ENCODE data around the gene C9orf152. TPM values are rescaled to one million over a fixed set of nuclear protein-coding genes. Genes with fewer than 3 reads are reported as not detected.
A peak's percentile ranks its signal among the peaks of the same experiment; 100 is the strongest.

The C9orf152 gene, protein sequence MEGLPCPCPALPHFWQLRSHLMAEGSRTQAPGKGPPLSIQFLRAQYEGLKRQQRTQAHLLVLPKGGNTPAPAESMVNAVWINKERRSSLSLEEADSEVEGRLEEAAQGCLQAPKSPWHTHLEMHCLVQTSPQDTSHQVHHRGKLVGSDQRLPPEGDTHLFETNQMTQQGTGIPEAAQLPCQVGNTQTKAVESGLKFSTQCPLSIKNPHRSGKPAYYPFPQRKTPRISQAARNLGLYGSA
- polyA plus RNA-seq = not detected in 2 replicates
- polyA minus RNA-seq = not detected in 2 replicates

GRCh38 chr9:110208031-110208430 lies at the start of gene C9orf152:
TSS of gene C9orf152 (minus strand) at chr9:110208159. CDS start at chr9:110207579, 580 bp downstream.
- Histone ChIP-seq H3K27me3 (ENCODE audit: insufficient read depth, low read depth, low read length) (no peaks in the 10 kb centered on the region), H4K20me1 (ENCODE audit: insufficient read depth) (no peaks in the 10 kb centered on the region), H3K9me3 (ENCODE audit: low read length) (no peaks in the 10 kb centered on the region), H3F3A (ENCODE audit: insufficient read depth, low read length, poor library complexity, severe bottlenecking) (no peaks in the 10 kb centered on the region), H3K9me2 (ENCODE audit: insufficient read depth, low read length) (no peaks in the 10 kb centered on the region), H3K9ac (ENCODE audit: low read length) (no peak within 1 kb of the TSS), H3K36me3 (ENCODE audit: insufficient read depth, low read length) (no peaks in the 10 kb centered on the region), H3K79me2 (replicated peaks; ENCODE audit: insufficient read depth, low read length) (no peaks in the 10 kb centered on the region), H2AFZ (ENCODE audit: low read depth, low read length) (no peak within 1 kb of the TSS), H3K27ac (ENCODE audit: low read length) (no peak within 1 kb of the TSS), H3K4me2 (ENCODE audit: low read length) (no peak within 1 kb of the TSS), H3K4me3 (ENCODE audit: low read length) (no peak within 1 kb of the TSS)
- TF ChIP-seq POLR2AphosphoS5 (IDR thresholded peaks at IDR 0.05) (no peak), EZH2 (IDR thresholded peaks at IDR 0.05; ENCODE audit: borderline replicate concordance, insufficient read depth, low read length, poor library complexity, severe bottlenecking) (no peak), MXI1 (conservative IDR thresholded peaks at IDR 0.05; ENCODE audit: poor library complexity, severe bottlenecking) (no peak), SMC3 (conservative IDR thresholded peaks at IDR 0.05; ENCODE audit: poor library complexity) (no peak), EP300 (conservative IDR thresholded peaks at IDR 0.05; ENCODE audit: poor library complexity, severe bottlenecking) (no peak), RAD21 (conservative IDR thresholded peaks at IDR 0.05) (no peak), TAF1 (IDR thresholded peaks at IDR 0.05; ENCODE audit: low read depth) (no peak)
- TF ChIP-seq, protein P1, sequence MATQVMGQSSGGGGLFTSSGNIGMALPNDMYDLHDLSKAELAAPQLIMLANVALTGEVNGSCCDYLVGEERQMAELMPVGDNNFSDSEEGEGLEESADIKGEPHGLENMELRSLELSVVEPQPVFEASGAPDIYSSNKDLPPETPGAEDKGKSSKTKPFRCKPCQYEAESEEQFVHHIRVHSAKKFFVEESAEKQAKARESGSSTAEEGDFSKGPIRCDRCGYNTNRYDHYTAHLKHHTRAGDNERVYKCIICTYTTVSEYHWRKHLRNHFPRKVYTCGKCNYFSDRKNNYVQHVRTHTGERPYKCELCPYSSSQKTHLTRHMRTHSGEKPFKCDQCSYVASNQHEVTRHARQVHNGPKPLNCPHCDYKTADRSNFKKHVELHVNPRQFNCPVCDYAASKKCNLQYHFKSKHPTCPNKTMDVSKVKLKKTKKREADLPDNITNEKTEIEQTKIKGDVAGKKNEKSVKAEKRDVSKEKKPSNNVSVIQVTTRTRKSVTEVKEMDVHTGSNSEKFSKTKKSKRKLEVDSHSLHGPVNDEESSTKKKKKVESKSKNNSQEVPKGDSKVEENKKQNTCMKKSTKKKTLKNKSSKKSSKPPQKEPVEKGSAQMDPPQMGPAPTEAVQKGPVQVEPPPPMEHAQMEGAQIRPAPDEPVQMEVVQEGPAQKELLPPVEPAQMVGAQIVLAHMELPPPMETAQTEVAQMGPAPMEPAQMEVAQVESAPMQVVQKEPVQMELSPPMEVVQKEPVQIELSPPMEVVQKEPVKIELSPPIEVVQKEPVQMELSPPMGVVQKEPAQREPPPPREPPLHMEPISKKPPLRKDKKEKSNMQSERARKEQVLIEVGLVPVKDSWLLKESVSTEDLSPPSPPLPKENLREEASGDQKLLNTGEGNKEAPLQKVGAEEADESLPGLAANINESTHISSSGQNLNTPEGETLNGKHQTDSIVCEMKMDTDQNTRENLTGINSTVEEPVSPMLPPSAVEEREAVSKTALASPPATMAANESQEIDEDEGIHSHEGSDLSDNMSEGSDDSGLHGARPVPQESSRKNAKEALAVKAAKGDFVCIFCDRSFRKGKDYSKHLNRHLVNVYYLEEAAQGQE (IDR thresholded peaks at IDR 0.05; ENCODE audit: borderline replicate concordance) = no peak
- TF ChIP-seq, protein P2, sequence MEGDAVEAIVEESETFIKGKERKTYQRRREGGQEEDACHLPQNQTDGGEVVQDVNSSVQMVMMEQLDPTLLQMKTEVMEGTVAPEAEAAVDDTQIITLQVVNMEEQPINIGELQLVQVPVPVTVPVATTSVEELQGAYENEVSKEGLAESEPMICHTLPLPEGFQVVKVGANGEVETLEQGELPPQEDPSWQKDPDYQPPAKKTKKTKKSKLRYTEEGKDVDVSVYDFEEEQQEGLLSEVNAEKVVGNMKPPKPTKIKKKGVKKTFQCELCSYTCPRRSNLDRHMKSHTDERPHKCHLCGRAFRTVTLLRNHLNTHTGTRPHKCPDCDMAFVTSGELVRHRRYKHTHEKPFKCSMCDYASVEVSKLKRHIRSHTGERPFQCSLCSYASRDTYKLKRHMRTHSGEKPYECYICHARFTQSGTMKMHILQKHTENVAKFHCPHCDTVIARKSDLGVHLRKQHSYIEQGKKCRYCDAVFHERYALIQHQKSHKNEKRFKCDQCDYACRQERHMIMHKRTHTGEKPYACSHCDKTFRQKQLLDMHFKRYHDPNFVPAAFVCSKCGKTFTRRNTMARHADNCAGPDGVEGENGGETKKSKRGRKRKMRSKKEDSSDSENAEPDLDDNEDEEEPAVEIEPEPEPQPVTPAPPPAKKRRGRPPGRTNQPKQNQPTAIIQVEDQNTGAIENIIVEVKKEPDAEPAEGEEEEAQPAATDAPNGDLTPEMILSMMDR (IDR thresholded peaks at IDR 0.05; ENCODE audit: poor library complexity, severe bottlenecking) = no peak

- Histone ChIP-seq H3K27ac (ENCODE audit: low read length) (no peak overlapping the region), H3K27me3 (ENCODE audit: insufficient read depth, low read depth, low read length) (peaks cover 2% of the 10 kb centered on the region), H3K4me2 (ENCODE audit: low read length) (peak overlapping the region; percentile 68)
These were observed 49.3 kb upstream of the C9orf152 start for GRCh38 chr9:110257097-110257841.

More at GRCh38 chr9:110257097-110257841, 49.3 kb upstream of the C9orf152 start:
- no peaks in the 10 kb centered on the region for H3K36me3 ChIP-seq (ENCODE audit: insufficient read depth, low read length)
- H4K20me1 ChIP-seq (ENCODE audit: insufficient read depth) = no peaks in the 10 kb centered on the region
- no peak overlapping the region for H2AFZ ChIP-seq (ENCODE audit: low read depth, low read length)
- H3K79me2 ChIP-seq (replicated peaks; ENCODE audit: insufficient read depth, low read length) = peaks cover 28% of the 10 kb centered on the region
- TF ChIP-seq SMC3 (conservative IDR thresholded peaks at IDR 0.05; ENCODE audit: poor library complexity) = no peak
- TF ChIP-seq, protein P1 (IDR thresholded peaks at IDR 0.05; ENCODE audit: borderline replicate concordance) = no peak
- TF ChIP-seq EZH2 (IDR thresholded peaks at IDR 0.05; ENCODE audit: borderline replicate concordance, insufficient read depth, low read length, poor library complexity, severe bottlenecking) = no peak
- TF ChIP-seq, protein P2 (IDR thresholded peaks at IDR 0.05; ENCODE audit: poor library complexity, severe bottlenecking) = no peak
- TF ChIP-seq POLR2AphosphoS5 (IDR thresholded peaks at IDR 0.05) = no peak
- no peak for TF ChIP-seq MXI1 (conservative IDR thresholded peaks at IDR 0.05; ENCODE audit: poor library complexity, severe bottlenecking)
- no peak for TF ChIP-seq EP300 (conservative IDR thresholded peaks at IDR 0.05; ENCODE audit: poor library complexity, severe bottlenecking)
- no peak for TF ChIP-seq RAD21 (conservative IDR thresholded peaks at IDR 0.05)
- no peak for TF ChIP-seq TAF1 (IDR thresholded peaks at IDR 0.05; ENCODE audit: low read depth)
- H3K9me3 ChIP-seq (ENCODE audit: low read length) = no peaks in the 10 kb centered on the region
- no peaks in the 10 kb centered on the region for H3K9me2 ChIP-seq (ENCODE audit: insufficient read depth, low read length)
- H3F3A ChIP-seq (ENCODE audit: insufficient read depth, low read length, poor library complexity, severe bottlenecking) = no peaks in the 10 kb centered on the region
- peak overlapping the region; percentile 96 for H3K4me3 ChIP-seq (ENCODE audit: low read length)
- no peak overlapping the region for H3K9ac ChIP-seq (ENCODE audit: low read length)
